DND-41 (cell line): ENCODE results near the gene RNF207.

ENCODE experiments used
- ATAC-seq: fragments of 200-7000 bp; cut with Tn5 transposase; 3 replicates; pipeline ENCODE4 v1.9.1; 2021; ENCODE audit warnings: low read depth; ENCODE audit not compliant: insufficient read depth
- DNase-seq: peaks from one replicate; pipeline ENCODE4 v3.0.0-alpha.2; 2020
- H2AFZ ChIP-seq: 2 replicates; pipeline ENCODE4 v1.6.0; 2012; ENCODE audit warnings: low read depth, low read length
- H3K27ac ChIP-seq: 2 replicates; pipeline ENCODE4 v1.5.1; 2012; ENCODE audit warnings: low read length, inconsistent platforms
- H3K27me3 ChIP-seq: fragments of 200-600 bp; sonication (generic); 2 replicates; pipeline ENCODE4 v1.6.0; 2012; ENCODE audit warnings: low read length, mild to moderate bottlenecking, inconsistent platforms; ENCODE audit not compliant: insufficient read depth, poor library complexity
- H3K36me3 ChIP-seq: 2 replicates; pipeline ENCODE4 v1.5.1; 2012; ENCODE audit warnings: low read length, inconsistent platforms; ENCODE audit not compliant: insufficient read depth
- H3K4me1 ChIP-seq: 2 replicates; pipeline ENCODE4 v1.5.1; 2012; ENCODE audit warnings: mild to moderate bottlenecking, low read length; ENCODE audit not compliant: insufficient read depth
- H3K4me2 ChIP-seq: 2 replicates; pipeline ENCODE4 v1.6.0; 2012; ENCODE audit warnings: mild to moderate bottlenecking, moderate library complexity, low read length, inconsistent platforms; ENCODE audit not compliant: insufficient read depth
- H3K4me3 ChIP-seq, 2 experiments: fragments of 200-600 bp in 1 of 2; shearing (Covaris generic) in 1 of 2; 2 replicates each; pipeline ENCODE4 v1.5.1; 2012 to 2016; ENCODE audit warnings: inconsistent platforms in 2 of 2, low read length in 2 of 2, mild to moderate bottlenecking in 2 of 2, low read depth in 1 of 2, moderate library complexity in 1 of 2
- H3K79me2 ChIP-seq: 2 replicates; pipeline ENCODE4 v1.6.0; 2012; ENCODE audit warnings: low read length, inconsistent platforms; ENCODE audit not compliant: insufficient read depth
- H3K9ac ChIP-seq: 2 replicates; pipeline ENCODE4 v1.6.0; 2012; ENCODE audit warnings: low read depth, mild to moderate bottlenecking, inconsistent platforms, low read length, moderate library complexity
- H3K9me3 ChIP-seq: 2 replicates; pipeline ENCODE4 v1.5.1; 2012; ENCODE audit warnings: low read length, moderate library complexity, mild to moderate bottlenecking, inconsistent platforms; ENCODE audit not compliant: insufficient read depth, severe bottlenecking
- H4K20me1 ChIP-seq: 2 replicates; pipeline ENCODE4 v1.6.0; 2012; ENCODE audit warnings: low read length; ENCODE audit not compliant: insufficient read depth
- CTCF ChIP-seq: IDR thresholded peaks from 2 replicates; pipeline ENCODE4 v1.5.1; 2012; ENCODE audit warnings: borderline replicate concordance, low read length, moderate library complexity, mild to moderate bottlenecking; ENCODE audit not compliant: poor library complexity, severe bottlenecking; ENCODE audit errors: extremely low read depth
- EZH2 ChIP-seq: IDR thresholded peaks from 3 replicates; pipeline ENCODE4 v1.6.1; 2012; ENCODE audit warnings: borderline replicate concordance, low read depth, mild to moderate bottlenecking, moderate library complexity, low read length, inconsistent platforms; ENCODE audit not compliant: severe bottlenecking

RNF207 gene

GRCh38 chr1:6234502-6235295 lies 28.8 kb downstream of the RNF207 start:
- Histone ChIP-seq H3K4me2 (peak overlapping the region; percentile 74), H3K27me3 (no peaks in the 10 kb centered on the region), H2AFZ (peak overlapping the region; percentile 94; the same call in 1 of the 2 replicates), H4K20me1 (peaks cover 18% of the 10 kb centered on the region), H3K9me3 (no peaks in the 10 kb centered on the region), H3K9ac (peak overlapping the region; percentile 88), H3K4me3 (peak overlapping the region; percentile 32 to 93; a peak in 3 of 4 replicates), H3K27ac (peak overlapping the region; percentile 79), H3K79me2 (peaks cover 53% of the 10 kb centered on the region), H3K36me3 (peaks cover 48% of the 10 kb centered on the region), H3K4me1 (peaks cover 43% of the 10 kb centered on the region)
- DNase-seq (no peak), ATAC-seq (no peak)
- TF ChIP-seq CTCF (no peak), EZH2 (no peak)

- peak overlapping the region; percentile 79 for H3K27ac ChIP-seq
- H3K4me3 ChIP-seq, result peak overlapping the region; percentile 32 to 93; a peak in 3 of 4 replicates
- H3K79me2 ChIP-seq, result peaks cover 48% of the 10 kb centered on the region
- ATAC-seq (peak; percentile 15; the same call in 2 of the 3 replicates), DNase-seq (peak; percentile 18)
- peak overlapping the region; percentile 88 for H3K9ac ChIP-seq
- peak overlapping the region; percentile 94 for H2AFZ ChIP-seq
- H3K36me3 ChIP-seq, result peaks cover 42% of the 10 kb centered on the region
- no peak for TF ChIP-seq EZH2
- no peak for TF ChIP-seq CTCF
- peaks cover 18% of the 10 kb centered on the region for H4K20me1 ChIP-seq
- no peaks in the 10 kb centered on the region for H3K9me3 ChIP-seq
- H3K4me1 ChIP-seq, result peaks cover 43% of the 10 kb centered on the region
- H3K27me3 ChIP-seq, result no peaks in the 10 kb centered on the region
- H3K4me2 ChIP-seq, result peak overlapping the region; percentile 74
Observed at GRCh38 chr1:6235296-6235677, 29.4 kb downstream of the RNF207 start.

- no peak overlapping the region for H3K27ac ChIP-seq
- H3K9me3 ChIP-seq, result no peaks in the 10 kb centered on the region
- H3K4me3 ChIP-seq, result no peak overlapping the region
- TF ChIP-seq EZH2, result no peak
- TF ChIP-seq CTCF, result no peak
- H3K9ac ChIP-seq, result peak overlapping the region; percentile 88
- H4K20me1 ChIP-seq, result peaks cover 18% of the 10 kb centered on the region
- ATAC-seq (no peak), DNase-seq (no peak)
- H3K4me2 ChIP-seq, result no peak overlapping the region
- peaks cover 34% of the 10 kb centered on the region for H3K4me1 ChIP-seq
- peaks cover 25% of the 10 kb centered on the region for H3K36me3 ChIP-seq
- H3K27me3 ChIP-seq, result no peaks in the 10 kb centered on the region
- peaks cover 33% of the 10 kb centered on the region for H3K79me2 ChIP-seq
- no peak overlapping the region for H2AFZ ChIP-seq
Observed at GRCh38 chr1:6237093-6237492, 31.2 kb downstream of the RNF207 start.
